C4-2B (cell line): Measurements from ENCODE around the gene OTOS.

ENCODE experiments used
- CTCF ChIP-seq: fragments of 450-650 bp; conservative IDR thresholded peaks from 2 replicates; pipeline ENCODE4 v1.5.1; 2017; ENCODE audit warnings: mild to moderate bottlenecking
- ZFX ChIP-seq: fragments of 450-650 bp; IDR thresholded peaks from 2 replicates; pipeline ENCODE4 v1.6.1; 2017

DNA sequence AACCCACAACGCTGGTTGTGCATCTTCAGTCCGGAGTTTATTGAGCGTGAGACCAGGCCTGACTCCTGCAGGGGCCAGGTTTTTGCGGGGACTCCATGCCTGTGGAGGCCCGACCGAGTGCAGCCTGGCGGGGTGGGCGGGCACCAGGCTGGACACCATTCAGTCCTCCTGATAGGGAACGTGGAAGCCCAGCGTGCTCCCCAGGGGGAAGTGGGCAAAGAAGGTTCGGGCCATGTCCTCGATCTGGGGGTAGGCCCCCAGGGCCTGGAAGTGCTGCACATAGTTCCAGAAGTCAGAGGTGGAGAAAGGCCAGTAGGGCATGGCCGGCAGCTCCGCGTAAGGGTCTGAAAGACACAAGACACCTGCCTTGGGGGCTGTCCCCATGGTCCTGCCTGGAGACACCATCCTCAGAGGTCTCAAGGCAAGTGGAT, 1.4 kb downstream of the OTOS start:
- TF ChIP-seq CTCF (no peak), ZFX (no peak)
